SK-N-SH treated with all-trans-retinoic acid at 6 μM for 48 hours (cell line): ENCODE results near the gene PGS1.

Experiments
- ATAC-seq: fragments of 200-7000 bp; cut with Tn5 transposase; 3 replicates; pipeline ENCODE4 v1.9.1; 2020; ENCODE audit warnings: mild to moderate bottlenecking, moderate library complexity
- ARNTL ChIP-seq: fragments of 450-650 bp; formaldehyde crosslinking; IDR thresholded peaks from 2 replicates; pipeline ENCODE4 v1.5.0; 2020; ENCODE audit warnings: low read depth, mild to moderate bottlenecking, moderate library complexity, borderline replicate concordance
- CREB5 ChIP-seq: fragments of 250-450 bp; sonication (Bioruptor Pico); IDR thresholded peaks from 2 replicates; pipeline ENCODE4 v1.5.1; 2020; ENCODE audit warnings: low read depth, mild to moderate bottlenecking, moderate library complexity
- CSDC2 ChIP-seq: fragments of 250-450 bp; sonication (Bioruptor Pico); IDR thresholded peaks from 2 replicates; pipeline ENCODE4 v1.5.0; 2020; ENCODE audit warnings: mild to moderate bottlenecking, moderate library complexity
- OSR1 ChIP-seq: fragments of 250-450 bp; sonication (Bioruptor Pico); IDR thresholded peaks from 2 replicates; pipeline ENCODE4 v1.8.0; 2022; ENCODE audit warnings: moderate library complexity, mild to moderate bottlenecking, inconsistent platforms
- PPARA ChIP-seq: fragments of 250-450 bp; sonication (Bioruptor Pico); IDR thresholded peaks from 2 replicates; pipeline ENCODE4 v1.5.0; 2020; ENCODE audit warnings: mild to moderate bottlenecking, borderline replicate concordance
- SNAI2 ChIP-seq: fragments of 250-450 bp; sonication (Bioruptor Pico); IDR thresholded peaks from 2 replicates; pipeline ENCODE4 v1.5.0; 2020; ENCODE audit warnings: mild to moderate bottlenecking, moderate library complexity
- TOX ChIP-seq: fragments of 250-450 bp; sonication (Bioruptor Pico); IDR thresholded peaks from 2 replicates; pipeline ENCODE4 v1.8.0; 2021; ENCODE audit warnings: mild to moderate bottlenecking, moderate library complexity, borderline replicate concordance
- ZFP3 ChIP-seq: fragments of 250-450 bp; sonication (Bioruptor Pico); IDR thresholded peaks from 2 replicates; pipeline ENCODE4 v1.5.0; 2020; ENCODE audit warnings: mild to moderate bottlenecking, moderate library complexity
- ZFP30 ChIP-seq: fragments of 450-650 bp; formaldehyde crosslinking; IDR thresholded peaks from 2 replicates; pipeline ENCODE4 v1.5.0; 2022; ENCODE audit warnings: mild to moderate bottlenecking, moderate library complexity
- ZNF565 ChIP-seq: fragments of 450-650 bp; formaldehyde crosslinking; conservative IDR thresholded peaks from 2 replicates; pipeline ENCODE4 v1.5.0; 2020; ENCODE audit warnings: low read depth, mild to moderate bottlenecking, moderate library complexity
- ZNF70 ChIP-seq: fragments of 450-650 bp; formaldehyde crosslinking; IDR thresholded peaks from 2 replicates; pipeline ENCODE4 v1.5.0; 2020; ENCODE audit warnings: mild to moderate bottlenecking, moderate library complexity
- ZNF8 ChIP-seq: fragments of 450-650 bp; formaldehyde crosslinking; IDR thresholded peaks from 2 replicates; pipeline ENCODE4 v1.5.0; 2020; ENCODE audit warnings: mild to moderate bottlenecking, moderate library complexity
- TF ChIP-seq, protein P1 (sequence below): fragments of 250-450 bp; sonication (Bioruptor Pico); IDR thresholded peaks from 2 replicates; pipeline ENCODE4 v1.8.0; 2020; ENCODE audit warnings: mild to moderate bottlenecking, moderate library complexity, borderline replicate concordance
- TF ChIP-seq, protein P2 (sequence below): fragments of 250-450 bp; sonication (Bioruptor Pico); IDR thresholded peaks from 2 replicates; pipeline ENCODE4 v1.5.0; 2020; ENCODE audit warnings: mild to moderate bottlenecking, moderate library complexity
- TF ChIP-seq, protein P3 (sequence below): fragments of 250-450 bp; sonication (Bioruptor Pico); IDR thresholded peaks from 2 replicates; pipeline ENCODE4 v1.5.1; 2021; ENCODE audit warnings: mild to moderate bottlenecking, moderate library complexity

The PGS1 gene

DNA sequence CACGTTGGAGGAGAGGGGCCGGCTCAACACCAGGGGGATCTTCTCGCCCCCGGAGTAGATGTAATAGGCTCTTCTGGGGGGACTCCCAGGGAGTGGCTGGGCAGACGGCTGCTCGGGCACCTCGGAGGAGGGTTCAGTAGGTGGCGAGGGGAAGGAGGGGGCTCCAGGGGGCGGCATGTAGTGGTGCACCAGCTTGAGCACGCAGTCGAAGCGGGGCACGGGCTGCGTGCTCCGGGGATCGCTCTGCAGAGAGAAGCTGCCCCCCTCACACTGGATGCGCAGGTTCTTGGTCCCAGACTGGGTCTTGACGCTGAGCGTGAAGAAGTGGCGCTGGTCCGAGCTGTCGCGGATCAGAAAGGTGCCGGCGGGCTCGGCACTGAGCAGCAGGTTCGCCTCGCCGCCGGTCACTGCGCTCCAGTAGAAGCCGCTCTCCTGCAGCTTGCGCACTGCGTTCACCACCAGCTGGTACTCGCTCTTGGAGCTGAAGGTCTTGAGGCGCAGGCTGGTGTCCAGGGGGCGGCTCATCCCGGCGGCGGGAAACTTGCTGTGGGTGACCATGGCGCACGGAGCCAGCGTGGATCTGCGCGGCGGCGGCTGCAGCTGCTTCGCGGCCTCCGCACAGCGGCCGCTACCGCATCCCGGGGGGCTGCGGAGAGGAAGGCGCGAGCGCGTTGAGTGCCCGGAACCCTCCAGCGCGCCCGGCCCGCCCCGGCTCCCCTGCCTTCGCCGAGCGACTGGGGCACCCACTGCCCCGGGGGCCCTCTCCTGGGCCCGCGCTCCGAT, 19.7 kb upstream of the PGS1 start:
- peak; percentile 0; the same call in 2 of the 3 replicates for ATAC-seq

DNA sequence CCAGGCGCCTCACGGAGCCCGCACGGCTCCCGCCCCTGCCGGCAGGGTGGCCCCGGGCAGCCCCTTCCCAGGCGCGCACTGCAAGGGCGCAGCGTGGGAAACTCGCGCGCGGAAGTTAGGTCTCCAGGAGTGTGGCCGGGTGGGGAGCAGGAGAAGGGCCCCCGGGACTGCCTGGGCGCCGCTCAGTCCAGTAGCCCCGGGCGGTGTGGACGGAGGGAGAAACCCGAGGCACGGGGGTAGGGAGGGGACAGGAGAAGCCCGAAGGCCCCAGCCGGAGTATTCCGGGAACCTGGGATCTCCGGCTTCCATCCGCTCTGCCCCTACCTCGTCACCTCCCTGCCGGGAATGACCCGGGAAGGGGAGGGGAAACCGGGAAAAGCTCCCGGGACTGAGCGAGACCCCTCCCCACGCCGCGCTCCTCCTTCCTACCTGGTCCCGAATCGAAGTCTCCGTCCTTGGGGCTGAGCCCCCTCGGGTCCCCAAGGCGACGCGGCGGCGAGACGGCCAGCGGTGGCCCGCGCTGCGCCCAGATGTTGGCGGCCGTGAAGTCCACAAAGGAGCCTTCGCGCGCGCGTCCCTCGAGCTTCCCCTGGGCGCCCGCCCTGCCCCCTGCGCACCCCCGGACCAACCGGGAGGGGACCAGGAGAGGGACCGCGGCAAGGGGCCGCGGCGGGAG, 19.0 kb upstream of the PGS1 start:
- ATAC-seq: peak; percentile 2; the same call in 2 of the 3 replicates
- TF ChIP-seq ZNF8 (0 out of 2 replicates have a peak, but pooled peaks have one; percentile 21), ZNF565 (no peak)
- TF ChIP-seq, protein P1, sequence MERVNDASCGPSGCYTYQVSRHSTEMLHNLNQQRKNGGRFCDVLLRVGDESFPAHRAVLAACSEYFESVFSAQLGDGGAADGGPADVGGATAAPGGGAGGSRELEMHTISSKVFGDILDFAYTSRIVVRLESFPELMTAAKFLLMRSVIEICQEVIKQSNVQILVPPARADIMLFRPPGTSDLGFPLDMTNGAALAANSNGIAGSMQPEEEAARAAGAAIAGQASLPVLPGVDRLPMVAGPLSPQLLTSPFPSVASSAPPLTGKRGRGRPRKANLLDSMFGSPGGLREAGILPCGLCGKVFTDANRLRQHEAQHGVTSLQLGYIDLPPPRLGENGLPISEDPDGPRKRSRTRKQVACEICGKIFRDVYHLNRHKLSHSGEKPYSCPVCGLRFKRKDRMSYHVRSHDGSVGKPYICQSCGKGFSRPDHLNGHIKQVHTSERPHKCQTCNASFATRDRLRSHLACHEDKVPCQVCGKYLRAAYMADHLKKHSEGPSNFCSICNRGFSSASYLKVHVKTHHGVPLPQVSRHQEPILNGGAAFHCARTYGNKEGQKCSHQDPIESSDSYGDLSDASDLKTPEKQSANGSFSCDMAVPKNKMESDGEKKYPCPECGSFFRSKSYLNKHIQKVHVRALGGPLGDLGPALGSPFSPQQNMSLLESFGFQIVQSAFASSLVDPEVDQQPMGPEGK (CRISPR knock-in tag): peak; percentile 15; the same call in 1 of the 2 replicates

More for the DNA sequence above, 19.7 kb upstream of the PGS1 start:
- TF ChIP-seq PPARA (CRISPR knock-in tag): no peak
- TF ChIP-seq ZNF565: no peak
- TF ChIP-seq, protein P2, sequence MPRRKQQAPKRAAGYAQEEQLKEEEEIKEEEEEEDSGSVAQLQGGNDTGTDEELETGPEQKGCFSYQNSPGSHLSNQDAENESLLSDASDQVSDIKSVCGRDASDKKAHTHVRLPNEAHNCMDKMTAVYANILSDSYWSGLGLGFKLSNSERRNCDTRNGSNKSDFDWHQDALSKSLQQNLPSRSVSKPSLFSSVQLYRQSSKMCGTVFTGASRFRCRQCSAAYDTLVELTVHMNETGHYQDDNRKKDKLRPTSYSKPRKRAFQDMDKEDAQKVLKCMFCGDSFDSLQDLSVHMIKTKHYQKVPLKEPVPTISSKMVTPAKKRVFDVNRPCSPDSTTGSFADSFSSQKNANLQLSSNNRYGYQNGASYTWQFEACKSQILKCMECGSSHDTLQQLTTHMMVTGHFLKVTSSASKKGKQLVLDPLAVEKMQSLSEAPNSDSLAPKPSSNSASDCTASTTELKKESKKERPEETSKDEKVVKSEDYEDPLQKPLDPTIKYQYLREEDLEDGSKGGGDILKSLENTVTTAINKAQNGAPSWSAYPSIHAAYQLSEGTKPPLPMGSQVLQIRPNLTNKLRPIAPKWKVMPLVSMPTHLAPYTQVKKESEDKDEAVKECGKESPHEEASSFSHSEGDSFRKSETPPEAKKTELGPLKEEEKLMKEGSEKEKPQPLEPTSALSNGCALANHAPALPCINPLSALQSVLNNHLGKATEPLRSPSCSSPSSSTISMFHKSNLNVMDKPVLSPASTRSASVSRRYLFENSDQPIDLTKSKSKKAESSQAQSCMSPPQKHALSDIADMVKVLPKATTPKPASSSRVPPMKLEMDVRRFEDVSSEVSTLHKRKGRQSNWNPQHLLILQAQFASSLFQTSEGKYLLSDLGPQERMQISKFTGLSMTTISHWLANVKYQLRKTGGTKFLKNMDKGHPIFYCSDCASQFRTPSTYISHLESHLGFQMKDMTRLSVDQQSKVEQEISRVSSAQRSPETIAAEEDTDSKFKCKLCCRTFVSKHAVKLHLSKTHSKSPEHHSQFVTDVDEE (CRISPR knock-in tag): no peak
- TF ChIP-seq, protein P1 (CRISPR knock-in tag): no peak
- TF ChIP-seq CREB5 (CRISPR knock-in tag): no peak
- no peak for TF ChIP-seq ZFP30 (CRISPR knock-in tag)

- ATAC-seq: peak; percentile 54
- TF ChIP-seq ARNTL (CRISPR knock-in tag) (no peak), TOX (CRISPR knock-in tag) (no peak), SNAI2 (0 out of 2 replicates have a peak, but pooled peaks have one; percentile 32), ZFP3 (no peak), OSR1 (CRISPR knock-in tag) (no peak), ZNF70 (CRISPR knock-in tag) (no peak), CSDC2 (CRISPR knock-in tag) (no peak), ZNF8 (no peak; the same call in 1 of the 2 replicates)
- TF ChIP-seq, protein P3, sequence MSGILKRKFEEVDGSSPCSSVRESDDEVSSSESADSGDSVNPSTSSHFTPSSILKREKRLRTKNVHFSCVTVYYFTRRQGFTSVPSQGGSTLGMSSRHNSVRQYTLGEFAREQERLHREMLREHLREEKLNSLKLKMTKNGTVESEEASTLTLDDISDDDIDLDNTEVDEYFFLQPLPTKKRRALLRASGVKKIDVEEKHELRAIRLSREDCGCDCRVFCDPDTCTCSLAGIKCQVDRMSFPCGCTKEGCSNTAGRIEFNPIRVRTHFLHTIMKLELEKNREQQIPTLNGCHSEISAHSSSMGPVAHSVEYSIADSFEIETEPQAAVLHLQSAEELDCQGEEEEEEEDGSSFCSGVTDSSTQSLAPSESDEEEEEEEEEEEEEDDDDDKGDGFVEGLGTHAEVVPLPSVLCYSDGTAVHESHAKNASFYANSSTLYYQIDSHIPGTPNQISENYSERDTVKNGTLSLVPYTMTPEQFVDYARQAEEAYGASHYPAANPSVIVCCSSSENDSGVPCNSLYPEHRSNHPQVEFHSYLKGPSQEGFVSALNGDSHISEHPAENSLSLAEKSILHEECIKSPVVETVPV (CRISPR knock-in tag): no peak
Observed at GRCh38 chr17:78359997-78360370, 18.5 kb upstream of the PGS1 start, which contains the start of gene SOCS3. Gene SOCS3, minus strand, starts transcription at chr17:78360077. Its CDS starts 982 bp downstream, at chr17:78359095.
